HEK293 (cell line): ENCODE data around the gene CTIF.

Source experiments
- CTCF ChIA-PET: fragments of 350-600 bp; formaldehyde crosslinking; extraction: SDS; loops from one replicate; lab custom pipeline; 2021; ENCODE audit warnings: antibody characterized with exemption; lab: Yijun Ruan, JAX
- POLR2A ChIA-PET: fragments of 300-600 bp; formaldehyde crosslinking; extraction: SDS; loops from one replicate; lab custom pipeline; 2020; ENCODE audit warnings: antibody characterized with exemption, inconsistent platforms; lab: Yijun Ruan, JAX
- H3K27ac ChIP-seq: fragments of 200-500 bp; sonication (Bioruptor generic); 2 replicates; pipeline ENCODE4 v1.5.1; 2014; ENCODE audit warnings: low read depth, low read length, control low read depth, inconsistent platforms; ENCODE audit errors: extremely low read depth
- H3K36me3 ChIP-seq, 2 experiments: fragments of 200-500 bp in 1 of 2; sonication (Bioruptor generic) in 1 of 2; 1 replicate in 1 of 2; 2 replicates in 1 of 2; pipeline ENCODE4 v1.5.1; 2014 to 2017; ENCODE audit warnings: inconsistent platforms in 2 of 2, low read length in 2 of 2; ENCODE audit not compliant: control insufficient read depth in 2 of 2, insufficient read depth in 1 of 2
- H3K4me1 ChIP-seq: fragments of 200-500 bp; sonication (Bioruptor generic); 2 replicates; pipeline ENCODE4 v1.5.1; 2014; ENCODE audit warnings: mild to moderate bottlenecking, low read length, inconsistent platforms; ENCODE audit not compliant: control insufficient read depth, insufficient read depth
- H3K4me3 ChIP-seq: 2 replicates; pipeline ENCODE4 v1.5.1; 2011; ENCODE audit warnings: low read depth, mild to moderate bottlenecking, control low read depth, low read length, moderate library complexity
- H3K9me3 ChIP-seq: fragments of 200-500 bp; sonication (Bioruptor generic); 2 replicates; pipeline ENCODE4 v1.5.1; 2014; ENCODE audit warnings: low read depth, low read length, inconsistent platforms; ENCODE audit not compliant: control insufficient read depth, insufficient read depth
- AEBP2 ChIP-seq: fragments of 450-650 bp; formaldehyde crosslinking; IDR thresholded peaks from 2 replicates; pipeline ENCODE4 v1.5.1; 2016; ENCODE audit warnings: missing biosample characterization, missing genetic modification characterization, borderline replicate concordance
- KLF10 ChIP-seq: fragments of 450-650 bp; IDR thresholded peaks from 2 replicates; pipeline ENCODE4 v1.5.1; 2018; ENCODE audit warnings: missing biosample characterization, mild to moderate bottlenecking, missing genetic modification characterization
- KLF7 ChIP-seq: fragments of 450-650 bp; formaldehyde crosslinking; IDR thresholded peaks from 2 replicates; pipeline ENCODE4 v1.5.1; 2016; ENCODE audit warnings: missing biosample characterization, missing genetic modification characterization, borderline replicate concordance
- REPIN1 ChIP-seq: fragments of 450-650 bp; formaldehyde crosslinking; IDR thresholded peaks from 2 replicates; pipeline ENCODE4 v1.5.1; 2017; ENCODE audit warnings: missing biosample characterization, missing genetic modification characterization, low read depth
- SETDB1 ChIP-seq: IDR thresholded peaks from one replicate; pipeline ENCODE4 v1.6.1; 2017; ENCODE audit warnings: mild to moderate bottlenecking, low read length, moderate library complexity, mixed read lengths; ENCODE audit not compliant: insufficient read length
- ZBTB26 ChIP-seq: fragments of 450-650 bp; formaldehyde crosslinking; optimal IDR thresholded peaks from 2 replicates; pipeline ENCODE3; 2016; ENCODE audit warnings: missing biosample characterization, mild to moderate bottlenecking, missing genetic modification characterization
- ZBTB7A ChIP-seq: fragments of 450-650 bp; formaldehyde crosslinking; IDR thresholded peaks from 2 replicates; pipeline ENCODE4 v1.5.1; 2016; ENCODE audit warnings: low read depth, missing biosample characterization, missing genetic modification characterization
- ZNF10 ChIP-seq: fragments of 450-650 bp; formaldehyde crosslinking; IDR thresholded peaks from 2 replicates; pipeline ENCODE4 v1.5.1; 2017; ENCODE audit warnings: missing biosample characterization, missing genetic modification characterization
- ZNF140 ChIP-seq: fragments of 450-650 bp; formaldehyde crosslinking; IDR thresholded peaks from 2 replicates; pipeline ENCODE4 v1.5.1; 2016; ENCODE audit warnings: missing biosample characterization, missing genetic modification characterization
- ZNF335 ChIP-seq: fragments of 450-650 bp; formaldehyde crosslinking; conservative IDR thresholded peaks from 2 replicates; pipeline ENCODE4 v1.5.1; 2016; ENCODE audit warnings: missing biosample characterization, missing genetic modification characterization
- ZNF416 ChIP-seq: fragments of 450-650 bp; formaldehyde crosslinking; IDR thresholded peaks from 2 replicates; pipeline ENCODE4 v1.5.1; 2016; ENCODE audit warnings: missing biosample characterization, missing genetic modification characterization
- ZNF560 ChIP-seq: fragments of 450-650 bp; formaldehyde crosslinking; IDR thresholded peaks from 2 replicates; pipeline ENCODE4 v1.5.1; 2017; ENCODE audit warnings: missing biosample characterization, missing genetic modification characterization, borderline replicate concordance
- ZNF610 ChIP-seq: fragments of 450-650 bp; formaldehyde crosslinking; IDR thresholded peaks from 2 replicates; pipeline ENCODE4 v1.5.1; 2016; ENCODE audit warnings: missing biosample characterization, missing genetic modification characterization, borderline replicate concordance
- ZNF623 ChIP-seq: fragments of 450-650 bp; formaldehyde crosslinking; IDR thresholded peaks from 2 replicates; pipeline ENCODE4 v1.5.1; 2016; ENCODE audit warnings: missing biosample characterization, missing genetic modification characterization
- ZNF658 ChIP-seq: fragments of 450-650 bp; formaldehyde crosslinking; IDR thresholded peaks from 2 replicates; pipeline ENCODE4; 2016; ENCODE audit warnings: missing biosample characterization, missing genetic modification characterization
- ZSCAN23 ChIP-seq: fragments of 450-650 bp; formaldehyde crosslinking; IDR thresholded peaks from 2 replicates; pipeline ENCODE4 v1.5.1; 2016; ENCODE audit warnings: missing biosample characterization, missing genetic modification characterization
- TF ChIP-seq, protein P1 (sequence below): fragments of 450-650 bp; formaldehyde crosslinking; IDR thresholded peaks from 2 replicates; pipeline ENCODE4 v1.5.1; 2016; ENCODE audit warnings: missing biosample characterization, missing genetic modification characterization
- TF ChIP-seq, protein P2 (sequence below): fragments of 450-650 bp; formaldehyde crosslinking; IDR thresholded peaks from 2 replicates; pipeline ENCODE4 v1.5.1; 2016; ENCODE audit warnings: missing biosample characterization, missing genetic modification characterization
- TF ChIP-seq, protein P3 (sequence below): IDR thresholded peaks from 2 replicates; pipeline ENCODE4 v1.6.1; 2011; ENCODE audit warnings: mild to moderate bottlenecking, low read depth, low read length, borderline replicate concordance

CTIF gene

GRCh38 chr18:48898521-48898920, 359.7 kb downstream of the CTIF start:
- Histone ChIP-seq H3K4me3 (no peak overlapping the region), H3K27ac (no peak overlapping the region), H3K4me1 (peaks cover 14% of the 10 kb centered on the region), H3K9me3 (no peaks in the 10 kb centered on the region), H3K36me3 (no peaks in the 10 kb centered on the region)
- ChIA-PET POLR2A (interaction anchor here (1.8 kb wide), 1 partner anchor 17 kb away, joined by 4 read pairs; no protein-coding TSS in a partner anchor), CTCF (interaction anchor here (1.3 kb wide), 1 partner anchor 27 kb away, joined by 3 read pairs; no protein-coding TSS in a partner anchor)
- TF ChIP-seq ZNF610 (tag by site-specific recombination) (no peak), SETDB1 (no peak), ZNF623 (tag by site-specific recombination) (no peak), ZNF658 (tag by site-specific recombination) (no peak), KLF10 (no peak), ZSCAN23 (tag by site-specific recombination) (no peak)

DNA sequence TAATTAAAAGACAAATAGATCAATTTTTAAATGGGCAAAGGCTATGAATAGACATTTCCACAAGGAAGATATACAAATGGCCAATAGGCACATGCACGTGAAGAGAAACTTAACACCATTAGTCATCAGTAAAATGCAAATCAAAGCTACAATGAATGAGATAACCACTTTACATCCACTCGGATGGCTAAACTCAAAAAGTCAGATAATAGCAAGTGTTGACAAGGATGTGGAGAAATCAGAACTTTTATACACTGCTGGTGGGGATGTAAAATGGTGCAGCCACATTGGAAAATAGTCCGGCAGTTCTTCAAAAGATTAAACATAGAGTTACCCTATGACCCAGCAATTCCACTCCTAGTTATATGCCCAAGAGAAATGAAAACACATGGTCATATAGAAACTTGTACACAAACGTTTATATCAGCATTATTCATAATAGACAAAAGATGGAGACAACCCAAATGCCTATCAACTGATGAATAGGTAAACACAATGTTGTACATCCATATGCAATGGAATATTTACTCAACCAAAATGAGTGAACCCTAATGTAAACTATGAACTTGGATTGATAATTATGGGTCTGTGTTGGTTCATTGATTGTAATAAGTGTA, 360.8 kb downstream of the CTIF start:
- POLR2A ChIA-PET = no interaction called here
- Histone ChIP-seq H3K4me3 (no peak overlapping the region), H3K36me3 (no peaks in the 10 kb centered on the region)
- no peak for TF ChIP-seq KLF7 (tag by site-specific recombination)
- TF ChIP-seq ZNF140 (tag by site-specific recombination) = peak; percentile 92
- TF ChIP-seq ZNF560 (tag by site-specific recombination) = no peak
- no peak for TF ChIP-seq REPIN1 (tag by site-specific recombination)
- TF ChIP-seq ZBTB26 (tag by site-specific recombination) = no peak
- TF ChIP-seq, protein P1, sequence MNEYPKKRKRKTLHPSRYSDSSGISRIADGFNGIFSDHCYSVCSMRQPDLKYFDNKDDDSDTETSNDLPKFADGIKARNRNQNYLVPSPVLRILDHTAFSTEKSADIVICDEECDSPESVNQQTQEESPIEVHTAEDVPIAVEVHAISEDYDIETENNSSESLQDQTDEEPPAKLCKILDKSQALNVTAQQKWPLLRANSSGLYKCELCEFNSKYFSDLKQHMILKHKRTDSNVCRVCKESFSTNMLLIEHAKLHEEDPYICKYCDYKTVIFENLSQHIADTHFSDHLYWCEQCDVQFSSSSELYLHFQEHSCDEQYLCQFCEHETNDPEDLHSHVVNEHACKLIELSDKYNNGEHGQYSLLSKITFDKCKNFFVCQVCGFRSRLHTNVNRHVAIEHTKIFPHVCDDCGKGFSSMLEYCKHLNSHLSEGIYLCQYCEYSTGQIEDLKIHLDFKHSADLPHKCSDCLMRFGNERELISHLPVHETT (tag by site-specific recombination) = no peak
- no peak for TF ChIP-seq ZNF416
- no peak for TF ChIP-seq AEBP2 (tag by site-specific recombination)
- TF ChIP-seq ZNF10 (tag by site-specific recombination) = 0 out of 2 replicates have a peak, but pooled peaks have one; percentile 23
- TF ChIP-seq ZBTB7A (tag by site-specific recombination) = no peak
- TF ChIP-seq SETDB1 = peak; percentile 23
- TF ChIP-seq ZNF335 = no peak
- TF ChIP-seq, protein P2, sequence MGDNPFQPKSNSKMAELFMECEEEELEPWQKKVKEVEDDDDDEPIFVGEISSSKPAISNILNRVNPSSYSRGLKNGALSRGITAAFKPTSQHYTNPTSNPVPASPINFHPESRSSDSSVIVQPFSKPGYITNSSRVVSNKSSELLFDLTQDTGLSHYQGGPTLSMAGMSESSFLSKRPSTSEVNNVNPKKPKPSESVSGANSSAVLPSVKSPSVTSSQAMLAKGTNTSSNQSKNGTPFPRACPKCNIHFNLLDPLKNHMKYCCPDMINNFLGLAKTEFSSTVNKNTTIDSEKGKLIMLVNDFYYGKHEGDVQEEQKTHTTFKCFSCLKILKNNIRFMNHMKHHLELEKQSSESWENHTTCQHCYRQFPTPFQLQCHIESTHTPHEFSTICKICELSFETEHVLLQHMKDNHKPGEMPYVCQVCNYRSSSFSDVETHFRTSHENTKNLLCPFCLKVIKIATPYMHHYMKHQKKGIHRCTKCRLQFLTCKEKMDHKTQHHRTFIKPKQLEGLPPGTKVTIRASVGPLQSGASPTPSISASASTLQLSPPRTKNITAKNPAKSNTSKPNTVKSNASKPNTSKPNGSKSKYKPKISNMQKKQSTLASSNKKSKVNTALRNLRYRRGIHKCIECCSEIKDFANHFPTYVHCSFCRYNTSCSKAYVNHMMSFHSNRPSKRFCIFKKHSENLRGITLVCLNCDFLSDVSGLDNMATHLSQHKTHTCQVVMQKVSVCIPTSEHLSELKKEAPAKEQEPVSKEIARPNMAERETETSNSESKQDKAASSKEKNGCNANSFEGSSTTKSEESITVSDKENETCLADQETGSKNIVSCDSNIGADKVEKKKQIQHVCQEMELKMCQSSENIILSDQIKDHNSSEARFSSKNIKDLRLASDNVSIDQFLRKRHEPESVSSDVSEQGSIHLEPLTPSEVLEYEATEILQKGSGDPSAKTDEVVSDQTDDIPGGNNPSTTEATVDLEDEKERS (tag by site-specific recombination) = peak; percentile 81; the same call in 1 of the 2 replicates
- TF ChIP-seq, protein P3, sequence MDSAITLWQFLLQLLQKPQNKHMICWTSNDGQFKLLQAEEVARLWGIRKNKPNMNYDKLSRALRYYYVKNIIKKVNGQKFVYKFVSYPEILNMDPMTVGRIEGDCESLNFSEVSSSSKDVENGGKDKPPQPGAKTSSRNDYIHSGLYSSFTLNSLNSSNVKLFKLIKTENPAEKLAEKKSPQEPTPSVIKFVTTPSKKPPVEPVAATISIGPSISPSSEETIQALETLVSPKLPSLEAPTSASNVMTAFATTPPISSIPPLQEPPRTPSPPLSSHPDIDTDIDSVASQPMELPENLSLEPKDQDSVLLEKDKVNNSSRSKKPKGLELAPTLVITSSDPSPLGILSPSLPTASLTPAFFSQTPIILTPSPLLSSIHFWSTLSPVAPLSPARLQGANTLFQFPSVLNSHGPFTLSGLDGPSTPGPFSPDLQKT = no peak
- TF ChIP-seq, all 188 proteins: peak for 4
- Histone ChIP-seq H3K4me1 (peaks cover 14% of the 10 kb centered on the region), H3K27ac (no peak overlapping the region), H3K9me3 (no peaks in the 10 kb centered on the region)
- CTCF ChIA-PET = interaction anchor here (0.6 to 1.2 kb wide), 4 partner anchors 10 to 1674 kb away, joined by 3 to 4 read pairs (median 4); no protein-coding TSS in a partner anchor
